C4-2B (cell line): ENCODE measurements around the gene TMEM117.

ENCODE experiments used
- CTCF ChIP-seq: fragments of 450-650 bp; conservative IDR thresholded peaks from 2 replicates; pipeline ENCODE4 v1.5.1; 2017; ENCODE audit warnings: mild to moderate bottlenecking
- ZFX ChIP-seq: fragments of 450-650 bp; IDR thresholded peaks from 2 replicates; pipeline ENCODE4 v1.6.1; 2017

GRCh38 chr12:44225149-44225510, 389.2 kb downstream of the TMEM117 start:
- TF ChIP-seq CTCF: no peak
- TF ChIP-seq ZFX: no peak
